Muscle of leg (tissue), 11 donors: ENCODE measurements around the gene TAF3. TPM values are rescaled to one million over a fixed set of nuclear protein-coding genes. Genes with fewer than 3 reads are reported as not detected.

Experiments used
- DNase-seq: peaks from one replicate; pipeline ENCODE4 v3.0.0; 2013
- H3K27ac ChIP-seq: one replicate; pipeline ENCODE4 v1.5.1; 2013; ENCODE audit warnings: mild to moderate bottlenecking, low read length, control low read depth
- H3K27me3 ChIP-seq: one replicate; pipeline ENCODE4 v1.6.1; 2013; ENCODE audit warnings: low read length; ENCODE audit not compliant: control insufficient read depth, insufficient read depth
- H3K36me3 ChIP-seq: one replicate; pipeline ENCODE4 v1.6.1; 2013; ENCODE audit warnings: low read length; ENCODE audit not compliant: control insufficient read depth, insufficient read depth
- H3K4me1 ChIP-seq: one replicate; pipeline ENCODE4 v1.6.1; 2013; ENCODE audit warnings: low read length; ENCODE audit not compliant: control insufficient read depth, insufficient read depth
- H3K4me3 ChIP-seq: one replicate; pipeline ENCODE4 v1.5.1; 2013; ENCODE audit warnings: low read length, control low read depth
- H3K9me3 ChIP-seq: replicated peaks from 2 replicates; pipeline ENCODE4 v1.6.1; 2013; ENCODE audit warnings: low read depth, low read length; ENCODE audit not compliant: control insufficient read depth
- WGBS: methylation state at CpG from one replicate; pipeline ENCODE4 v1.1.5; 2013; ENCODE audit warnings: missing lambda C conversion rate; ENCODE audit not compliant: insufficient coverage; 5-methylcytosine and 5-hydroxymethylcytosine counted together
- polyA plus RNA-seq, 8 donors: library from polyadenylated mRNA; unstranded; fragments of 120-200 nt; gene quantifications; one replicate each; pipeline versions ENCODE4 v1.2.1 to v1.2.3, GENCODE V29; 2013; ENCODE audit warnings: inconsistent platforms in 1 of 8, low replicate concordance in 1 of 8; ENCODE audit not compliant: insufficient read length in 8 of 8, insufficient read depth in 1 of 8
- total RNA-seq: library from RNA; stranded (reverse); fragments of 120-200 nt; gene quantifications from one replicate; pipeline ENCODE4 v1.2.4, GENCODE V29; 2013

TAF3 gene
- total and polyA plus RNA-seq, 9 donors, result 2.0 to 7.4 (median 6.4) TPM

DNA sequence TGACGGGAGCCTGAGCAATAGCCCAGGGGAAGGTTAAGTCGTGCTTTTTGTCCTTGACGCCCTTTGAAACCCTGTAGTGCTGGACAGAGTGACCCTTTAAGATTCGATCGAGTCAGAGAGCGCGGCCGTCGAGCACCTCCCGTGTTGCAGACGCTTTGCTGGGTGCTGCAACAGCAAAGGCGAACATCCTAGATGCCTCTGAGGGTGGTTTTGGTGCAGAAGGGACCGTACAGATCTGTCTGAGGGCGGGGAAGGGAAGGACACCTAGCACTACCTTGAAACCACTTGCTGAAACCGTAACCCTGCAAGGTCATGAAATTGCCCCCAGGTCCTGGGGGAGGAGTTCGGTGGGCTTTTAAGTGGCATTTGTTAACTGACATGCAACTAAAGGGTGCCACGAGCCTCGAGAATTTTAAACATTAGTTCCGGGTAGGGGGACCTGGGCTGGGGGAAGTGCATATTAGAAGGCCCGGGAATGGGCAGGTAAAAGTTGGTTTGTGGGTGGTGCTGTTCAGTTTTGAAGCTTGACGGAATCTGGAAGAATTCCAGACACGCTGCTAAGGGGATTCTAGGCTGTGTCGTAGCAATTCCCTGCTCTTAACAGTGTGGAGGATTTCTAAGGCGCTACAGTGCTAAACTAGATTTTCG lies 29.5 kb upstream of the TAF3 start:
- DNase-seq, result peak; percentile 29
- peak overlapping the region; percentile 83 for H3K27ac ChIP-seq
- H3K4me3 ChIP-seq, result peak overlapping the region; percentile 97
- under 1% methylated on average over 17 of the region's 25 CpGs for WGBS
- H3K9me3 ChIP-seq, result no peaks in the 10 kb centered on the region
- no peaks in the 10 kb centered on the region for H3K27me3 ChIP-seq
- peaks cover 16% of the 10 kb centered on the region for H3K4me1 ChIP-seq
- peaks cover 9% of the 10 kb centered on the region for H3K36me3 ChIP-seq

DNA sequence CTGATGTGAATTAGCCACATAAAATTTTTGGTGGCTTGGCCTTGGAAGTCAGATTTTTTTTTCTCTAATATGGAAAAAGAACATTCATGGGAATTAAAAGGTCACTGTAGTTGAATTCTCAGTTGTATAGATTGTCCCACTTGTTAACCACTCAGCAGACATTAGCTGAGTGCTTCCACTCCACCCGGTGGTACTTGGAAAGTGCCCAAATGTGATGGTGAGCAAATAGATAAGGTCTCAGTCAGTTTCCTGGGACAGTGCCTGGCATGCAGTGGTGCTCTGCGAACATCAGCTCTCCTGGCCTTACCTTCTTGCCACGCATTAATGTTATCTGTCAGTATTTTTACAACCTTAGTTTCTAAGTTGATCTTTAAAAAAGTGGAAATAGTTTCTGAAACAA lies 28.9 kb upstream of the TAF3 start:
- no CpG with 5 or more reads among the region's 3 CpGs for WGBS
- H3K36me3 ChIP-seq, result peaks cover 6% of the 10 kb centered on the region
- peaks cover 16% of the 10 kb centered on the region for H3K4me1 ChIP-seq
- H3K9me3 ChIP-seq, result no peaks in the 10 kb centered on the region
- peak overlapping the region; percentile 97 for H3K4me3 ChIP-seq
- H3K27ac ChIP-seq, result no peak overlapping the region
- peak; percentile 17 for DNase-seq
- no peaks in the 10 kb centered on the region for H3K27me3 ChIP-seq

DNA sequence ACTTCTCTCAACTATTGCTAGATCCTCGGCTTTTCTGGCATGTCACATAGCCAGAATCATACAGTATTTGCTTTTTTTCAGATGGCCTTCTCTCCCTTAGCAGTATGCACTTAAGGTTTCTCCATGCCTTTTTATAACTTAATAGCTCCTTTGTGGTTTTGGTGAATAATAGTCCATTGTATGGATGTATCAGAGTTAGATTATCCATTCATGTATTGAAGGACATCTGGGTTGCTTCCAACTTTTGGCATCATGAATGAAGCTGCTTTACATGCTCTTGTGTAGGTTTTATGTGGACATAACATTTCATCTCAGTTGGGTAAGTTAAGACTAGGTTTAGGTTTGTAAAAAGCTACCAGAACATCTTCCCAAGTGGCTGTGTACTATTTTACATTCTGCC lies 25.8 kb upstream of the TAF3 start:
- peaks cover 8% of the 10 kb centered on the region for H3K4me1 ChIP-seq
- no peak overlapping the region for H3K27ac ChIP-seq

DNA sequence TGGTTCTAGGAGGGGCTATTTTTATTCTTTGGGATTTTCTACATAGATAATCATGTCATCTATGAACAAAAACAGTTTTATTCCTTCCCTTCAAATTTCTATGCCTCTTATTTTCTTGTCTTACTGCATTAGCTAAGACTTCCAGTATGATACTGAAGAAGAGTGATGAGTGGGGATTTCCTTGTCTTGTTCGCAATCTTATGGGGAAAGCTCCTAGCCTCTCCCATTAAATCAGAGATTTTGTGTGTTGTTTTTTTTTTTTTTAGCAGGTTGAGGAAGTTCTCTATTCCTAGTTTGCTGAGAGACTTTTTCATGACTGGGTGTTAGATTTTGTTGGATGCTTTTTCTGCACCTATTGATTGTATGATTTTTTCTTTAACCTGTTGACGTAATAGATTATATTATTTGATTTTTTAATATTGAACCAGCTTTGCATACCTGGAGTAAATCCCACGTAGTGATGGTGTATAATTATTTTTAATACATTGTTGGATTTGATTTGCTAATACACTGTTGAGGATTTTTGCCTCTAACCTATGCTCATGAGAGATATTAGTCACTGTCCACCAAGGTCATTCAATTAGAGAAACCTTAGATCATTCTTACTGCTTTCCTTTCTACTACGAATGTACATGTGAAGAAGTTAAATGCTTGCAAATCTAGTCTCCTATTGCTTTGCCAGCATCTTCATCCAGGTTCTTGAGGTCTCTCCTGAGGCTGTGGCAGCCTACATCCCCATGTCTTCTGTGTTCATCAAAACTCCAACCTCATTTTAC lies 23.9 kb upstream of the TAF3 start:
- no peak overlapping the region for H3K27ac ChIP-seq
- H3K4me3 ChIP-seq, result no peak overlapping the region
- H3K27me3 ChIP-seq, result no peaks in the 10 kb centered on the region
- peaks cover 2% of the 10 kb centered on the region for H3K4me1 ChIP-seq
- no peaks in the 10 kb centered on the region for H3K9me3 ChIP-seq
- no peak for DNase-seq
- WGBS, result no CpG with 5 or more reads among the region's 4 CpGs
- H3K36me3 ChIP-seq, result peaks cover 21% of the 10 kb centered on the region

More for the DNA sequence above, 25.8 kb upstream of the TAF3 start:
- Histone ChIP-seq H3K4me3 (no peak overlapping the region), H3K36me3 (peaks cover 14% of the 10 kb centered on the region), H3K9me3 (no peaks in the 10 kb centered on the region), H3K27me3 (no peaks in the 10 kb centered on the region)
- 67% methylated on average over 1 of the region's 1 CpG for WGBS
- DNase-seq, result no peak

DNA sequence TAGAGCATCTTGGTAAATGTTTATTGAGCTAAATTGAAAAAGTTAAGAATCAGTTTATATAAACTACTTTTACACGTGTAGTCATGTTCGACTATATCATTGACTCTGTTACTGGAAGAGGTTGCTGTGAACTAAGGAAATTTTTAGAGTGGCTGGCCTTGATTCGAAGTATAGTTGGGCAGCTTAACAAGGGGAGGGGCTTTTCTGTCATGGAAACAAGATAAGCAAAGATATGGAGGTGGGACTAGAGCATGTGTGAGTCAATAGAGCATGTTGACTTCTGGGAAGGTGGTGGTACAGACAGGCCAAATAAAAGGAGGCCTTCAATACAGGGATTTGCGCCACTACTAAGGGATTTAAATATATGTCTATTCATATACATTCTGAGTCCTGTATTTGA lies 22.7 kb upstream of the TAF3 start:
- no peaks in the 10 kb centered on the region for H3K4me1 ChIP-seq
- no peaks in the 10 kb centered on the region for H3K27me3 ChIP-seq
- peaks cover 25% of the 10 kb centered on the region for H3K36me3 ChIP-seq
- no peak for DNase-seq
- 96% methylated on average over 2 of the region's 4 CpGs for WGBS
- no peak overlapping the region for H3K27ac ChIP-seq
- H3K4me3 ChIP-seq, result no peak overlapping the region
- no peaks in the 10 kb centered on the region for H3K9me3 ChIP-seq

DNA sequence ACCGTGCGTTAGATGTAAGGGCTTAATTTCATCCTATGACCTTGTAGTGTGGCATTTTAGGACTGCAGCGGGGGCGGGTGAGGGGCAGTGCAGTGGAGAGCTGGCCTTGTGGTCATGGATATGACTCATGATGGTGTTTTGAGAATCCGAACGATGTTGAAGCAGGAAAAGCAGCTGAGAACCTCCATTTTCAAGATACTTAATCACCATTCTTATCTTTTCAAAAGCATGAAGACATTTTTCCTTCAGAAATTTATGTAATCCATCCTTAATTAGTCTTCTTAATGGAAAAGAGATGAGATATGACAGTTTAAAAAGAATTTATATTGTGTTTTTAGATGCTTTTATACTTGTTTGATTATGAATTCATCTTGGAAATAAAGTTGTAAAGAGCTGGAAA lies 20.7 kb upstream of the TAF3 start:
- WGBS, result 90% methylated on average over 3 of the region's 6 CpGs
- Histone ChIP-seq H3K27ac (no peak overlapping the region), H3K36me3 (peaks cover 32% of the 10 kb centered on the region), H3K4me3 (no peak overlapping the region), H3K27me3 (no peaks in the 10 kb centered on the region), H3K4me1 (no peaks in the 10 kb centered on the region), H3K9me3 (no peaks in the 10 kb centered on the region)
- DNase-seq, result peak; percentile 36

DNA sequence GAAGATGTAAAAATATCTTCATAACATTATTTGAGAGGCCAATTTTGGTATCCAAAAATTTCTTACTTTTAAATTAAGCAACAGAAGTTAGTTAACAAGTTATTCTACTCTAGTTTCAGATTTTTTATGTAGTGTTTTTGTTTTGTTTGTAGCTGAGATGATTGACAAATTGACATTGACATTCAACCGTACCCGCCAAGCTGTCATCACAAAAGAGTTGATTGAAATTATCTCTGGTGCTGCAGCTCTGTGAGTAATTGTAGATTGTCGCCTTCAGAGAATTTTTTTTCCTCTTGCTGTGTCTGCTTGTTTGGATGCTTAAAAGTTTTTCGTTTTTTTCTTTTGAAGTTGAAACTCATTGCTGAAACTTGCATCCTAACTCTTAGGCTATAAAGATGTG lies 15.7 kb upstream of the TAF3 start:
- H3K36me3 ChIP-seq, result peaks cover 48% of the 10 kb centered on the region
- no peak for DNase-seq
- no CpG with 5 or more reads among the region's 4 CpGs for WGBS

GRCh38 chr10:7804216-7804615 lies 14.1 kb upstream of the TAF3 start:
- WGBS, result 89% methylated on average over 5 of the region's 6 CpGs
- Histone ChIP-seq H3K4me3 (no peak overlapping the region), H3K27ac (no peak overlapping the region)

More for the DNA sequence above, 15.7 kb upstream of the TAF3 start:
- H3K4me1 ChIP-seq, result no peaks in the 10 kb centered on the region
- H3K27ac ChIP-seq, result no peak overlapping the region
- H3K9me3 ChIP-seq, result no peaks in the 10 kb centered on the region
- no peaks in the 10 kb centered on the region for H3K27me3 ChIP-seq
- H3K4me3 ChIP-seq, result no peak overlapping the region

GRCh38 chr10:7804741-7805140 lies 13.6 kb upstream of the TAF3 start:
- Histone ChIP-seq H3K27ac (no peak overlapping the region), H3K36me3 (peaks cover 49% of the 10 kb centered on the region), H3K9me3 (no peaks in the 10 kb centered on the region), H3K4me1 (no peaks in the 10 kb centered on the region), H3K4me3 (no peak overlapping the region), H3K27me3 (no peaks in the 10 kb centered on the region)
- DNase-seq, result no peak
- no CpG with 5 or more reads among the region's 2 CpGs for WGBS

More at GRCh38 chr10:7804216-7804615, 14.1 kb upstream of the TAF3 start:
- H3K4me1 ChIP-seq, result no peaks in the 10 kb centered on the region
- H3K9me3 ChIP-seq, result no peaks in the 10 kb centered on the region
- DNase-seq, result no peak
- H3K27me3 ChIP-seq, result no peaks in the 10 kb centered on the region
- H3K36me3 ChIP-seq, result peaks cover 52% of the 10 kb centered on the region

GRCh38 chr10:7808686-7809267 lies 9.5 kb upstream of the TAF3 start:
- Histone ChIP-seq H3K4me1 (no peaks in the 10 kb centered on the region), H3K36me3 (peaks cover 30% of the 10 kb centered on the region)

More at GRCh38 chr10:7808686-7809267, 9.5 kb upstream of the TAF3 start:
- H3K4me3 ChIP-seq, result no peak overlapping the region
- 96% methylated on average over 3 of the region's 4 CpGs for WGBS
- H3K27ac ChIP-seq, result no peak overlapping the region
- H3K27me3 ChIP-seq, result no peaks in the 10 kb centered on the region
- H3K9me3 ChIP-seq, result no peaks in the 10 kb centered on the region
- no peak for DNase-seq
